Endothelial cell of umbilical vein (primary cell): Measurements from ENCODE around the gene RPRD1A.

ENCODE experiments used
- POLR2A ChIP-seq: IDR thresholded peaks from 2 replicates; pipeline ENCODE4 v1.6.1; 2012; ENCODE audit warnings: low read depth, mild to moderate bottlenecking, control low read depth, low read length
- POLR2AphosphoS5 ChIP-seq: IDR thresholded peaks from 2 replicates; pipeline ENCODE4 v1.6.1; 2012; ENCODE audit warnings: low read depth, mild to moderate bottlenecking, control low read depth, low read length, moderate library complexity; ENCODE audit not compliant: insufficient read depth
- TF ChIP-seq, protein P1 (sequence below), 2 donors: IDR thresholded peaks; 1 replicate in 1 of 2; 2 replicates in 1 of 2; pipeline ENCODE4 v1.5.1; 2011; ENCODE audit warnings: low read length in 2 of 2, mild to moderate bottlenecking in 2 of 2, moderate library complexity in 2 of 2, control low read depth in 1 of 2, inconsistent platforms in 1 of 2, low read depth in 1 of 2; ENCODE audit not compliant: insufficient read depth in 1 of 2; ENCODE audit errors: extremely low read depth in 1 of 2

DNA sequence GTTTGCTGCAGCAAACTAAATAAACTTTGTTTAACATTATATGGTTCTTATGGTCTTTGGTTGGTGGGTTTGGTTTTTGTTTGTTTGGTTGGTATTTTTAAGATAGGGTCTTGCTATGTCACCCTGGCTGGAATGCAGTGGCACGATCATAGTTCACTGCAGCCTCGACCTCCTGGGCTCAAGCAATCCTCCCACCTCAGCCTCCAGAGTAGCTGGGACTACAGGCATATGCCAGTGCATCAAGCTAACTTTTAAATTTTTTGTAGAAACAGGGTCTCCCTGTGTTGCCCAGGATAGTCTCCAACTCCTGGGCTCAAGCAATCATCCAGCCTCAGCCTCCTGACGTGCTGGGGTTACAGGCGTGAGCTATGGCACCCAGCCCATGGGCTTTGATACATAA, 7.1 kb upstream of the RPRD1A start:
- TF ChIP-seq POLR2A (no peak), POLR2AphosphoS5 (no peak)
- TF ChIP-seq, protein P1, sequence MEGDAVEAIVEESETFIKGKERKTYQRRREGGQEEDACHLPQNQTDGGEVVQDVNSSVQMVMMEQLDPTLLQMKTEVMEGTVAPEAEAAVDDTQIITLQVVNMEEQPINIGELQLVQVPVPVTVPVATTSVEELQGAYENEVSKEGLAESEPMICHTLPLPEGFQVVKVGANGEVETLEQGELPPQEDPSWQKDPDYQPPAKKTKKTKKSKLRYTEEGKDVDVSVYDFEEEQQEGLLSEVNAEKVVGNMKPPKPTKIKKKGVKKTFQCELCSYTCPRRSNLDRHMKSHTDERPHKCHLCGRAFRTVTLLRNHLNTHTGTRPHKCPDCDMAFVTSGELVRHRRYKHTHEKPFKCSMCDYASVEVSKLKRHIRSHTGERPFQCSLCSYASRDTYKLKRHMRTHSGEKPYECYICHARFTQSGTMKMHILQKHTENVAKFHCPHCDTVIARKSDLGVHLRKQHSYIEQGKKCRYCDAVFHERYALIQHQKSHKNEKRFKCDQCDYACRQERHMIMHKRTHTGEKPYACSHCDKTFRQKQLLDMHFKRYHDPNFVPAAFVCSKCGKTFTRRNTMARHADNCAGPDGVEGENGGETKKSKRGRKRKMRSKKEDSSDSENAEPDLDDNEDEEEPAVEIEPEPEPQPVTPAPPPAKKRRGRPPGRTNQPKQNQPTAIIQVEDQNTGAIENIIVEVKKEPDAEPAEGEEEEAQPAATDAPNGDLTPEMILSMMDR (IDR thresholded peaks at IDR 0.05; ENCODE audit: extremely low read depth in 1 of 2, insufficient read depth in 1 of 2, low read depth in 1 of 2, low read length in 2 of 2): no peak
